GM21825 (cell line): ENCODE measurements around the gene RAX.
"Not testable (repeated sequence)": the region's sequence is repeated elsewhere in the genome, so short reads cannot be mapped to it uniquely, and the experiment has no call there.

Experiments
- ATAC-seq: cut with Tn5 transposase; IDR thresholded peaks from one replicate; pipeline ENCODE4 v1.9.1; 2021; ENCODE audit warnings: mild to moderate bottlenecking, moderate library complexity; ENCODE audit not compliant: unreplicated experiment

Gene RAX

DNA sequence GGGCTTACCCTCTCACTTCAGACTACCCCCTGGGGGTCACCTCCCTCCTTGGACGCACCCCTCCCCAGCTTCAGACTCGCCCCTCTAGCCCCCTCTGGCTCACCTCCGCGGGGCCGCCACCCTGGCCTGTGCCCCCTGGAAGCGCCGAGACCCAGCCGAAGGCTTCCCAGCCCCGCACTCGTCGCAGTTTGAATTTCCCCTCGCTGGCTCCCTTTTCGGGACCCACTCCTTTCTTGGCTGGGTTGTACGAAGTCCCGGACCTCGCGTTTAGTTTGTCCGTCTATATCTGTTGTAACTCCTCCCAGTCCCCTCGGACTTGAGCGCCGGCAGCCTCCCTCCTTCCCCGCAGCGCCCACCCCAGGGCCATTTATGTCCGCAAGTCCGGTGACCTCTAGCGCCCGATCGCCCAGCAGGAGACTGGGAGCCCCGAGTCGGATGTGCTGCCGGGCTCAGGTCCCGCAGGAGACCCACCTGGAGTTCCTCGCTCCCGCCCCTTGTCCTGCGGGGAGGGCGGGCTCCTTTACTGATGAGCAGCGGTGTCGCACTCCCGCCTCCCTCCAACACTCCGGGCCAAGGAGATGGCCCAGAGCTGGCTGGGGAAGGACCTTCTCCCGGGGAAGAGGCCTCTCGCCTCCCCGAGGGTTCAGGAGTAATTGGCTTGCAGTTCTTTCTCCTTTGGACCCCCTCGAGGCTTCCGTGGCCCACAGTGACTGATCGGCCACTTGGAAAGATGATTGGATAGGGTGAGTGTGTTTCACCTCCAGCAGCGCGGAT is 692 bp upstream of the RAX start:
- no peak for ATAC-seq

- ATAC-seq: no peak
These were observed 899 bp downstream of the RAX start for GRCh38 chr18:59272221-59272888.

DNA sequence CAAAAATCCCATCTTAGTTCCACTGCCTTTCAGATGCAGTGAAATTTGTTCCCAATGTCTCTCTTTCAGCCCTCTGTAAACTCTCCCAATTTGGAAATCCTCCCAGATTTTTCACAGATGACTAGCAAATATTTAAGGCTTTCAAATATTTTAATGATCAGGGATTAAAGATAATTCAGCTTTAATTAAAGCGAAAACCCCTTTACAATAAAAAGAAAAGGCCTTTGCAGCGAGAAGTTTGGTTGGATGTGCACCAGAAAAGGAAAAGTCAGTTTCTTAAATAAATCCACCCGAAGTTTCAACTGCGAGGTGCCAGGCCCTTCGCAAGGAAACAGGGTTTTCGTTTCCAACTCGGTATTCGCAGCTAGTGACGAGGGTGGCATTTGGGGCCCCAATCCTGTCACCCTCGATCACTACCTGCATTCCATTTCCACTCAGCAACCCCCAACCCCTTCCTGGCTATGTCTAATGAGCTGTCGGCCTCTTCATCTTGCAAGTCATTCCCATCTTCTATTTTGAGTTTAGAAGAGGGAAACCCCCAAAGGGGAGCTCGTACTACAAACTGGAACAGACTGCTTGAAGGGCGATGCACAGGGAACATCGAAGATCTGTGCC is 1.5 kb downstream of the RAX start:
- no peak for ATAC-seq

- ATAC-seq: no peak
These were observed 2.5 kb downstream of the RAX start for GRCh38 chr18:59270689-59271257.

DNA sequence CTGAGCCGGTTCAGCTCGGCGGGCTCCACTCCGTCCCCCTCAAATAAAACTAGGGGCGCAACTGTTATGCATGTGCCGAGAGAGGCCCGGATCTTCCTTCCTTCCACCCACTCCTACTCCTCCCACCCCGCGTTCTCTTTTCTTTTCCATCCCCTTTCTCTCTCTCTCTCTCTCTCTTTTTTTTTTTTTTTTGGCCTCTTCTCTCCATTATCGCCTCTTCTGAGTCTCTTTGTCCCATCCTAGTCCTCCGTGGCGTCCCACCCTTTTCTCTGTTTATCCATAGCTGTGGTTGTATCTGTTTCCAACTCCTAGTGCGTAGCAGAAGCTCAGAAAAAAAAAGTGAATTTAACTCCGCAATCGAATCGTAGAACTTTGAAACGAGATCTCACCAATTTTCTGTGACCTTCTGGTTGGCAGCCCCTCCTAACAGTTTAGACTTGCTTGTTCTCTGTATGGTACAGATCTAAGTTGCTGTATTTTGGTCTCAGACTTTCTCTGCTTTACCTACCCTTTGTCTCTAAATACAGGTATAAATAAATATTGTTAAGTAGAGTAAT is 3.6 kb downstream of the RAX start:
- ATAC-seq: no peak

DNA sequence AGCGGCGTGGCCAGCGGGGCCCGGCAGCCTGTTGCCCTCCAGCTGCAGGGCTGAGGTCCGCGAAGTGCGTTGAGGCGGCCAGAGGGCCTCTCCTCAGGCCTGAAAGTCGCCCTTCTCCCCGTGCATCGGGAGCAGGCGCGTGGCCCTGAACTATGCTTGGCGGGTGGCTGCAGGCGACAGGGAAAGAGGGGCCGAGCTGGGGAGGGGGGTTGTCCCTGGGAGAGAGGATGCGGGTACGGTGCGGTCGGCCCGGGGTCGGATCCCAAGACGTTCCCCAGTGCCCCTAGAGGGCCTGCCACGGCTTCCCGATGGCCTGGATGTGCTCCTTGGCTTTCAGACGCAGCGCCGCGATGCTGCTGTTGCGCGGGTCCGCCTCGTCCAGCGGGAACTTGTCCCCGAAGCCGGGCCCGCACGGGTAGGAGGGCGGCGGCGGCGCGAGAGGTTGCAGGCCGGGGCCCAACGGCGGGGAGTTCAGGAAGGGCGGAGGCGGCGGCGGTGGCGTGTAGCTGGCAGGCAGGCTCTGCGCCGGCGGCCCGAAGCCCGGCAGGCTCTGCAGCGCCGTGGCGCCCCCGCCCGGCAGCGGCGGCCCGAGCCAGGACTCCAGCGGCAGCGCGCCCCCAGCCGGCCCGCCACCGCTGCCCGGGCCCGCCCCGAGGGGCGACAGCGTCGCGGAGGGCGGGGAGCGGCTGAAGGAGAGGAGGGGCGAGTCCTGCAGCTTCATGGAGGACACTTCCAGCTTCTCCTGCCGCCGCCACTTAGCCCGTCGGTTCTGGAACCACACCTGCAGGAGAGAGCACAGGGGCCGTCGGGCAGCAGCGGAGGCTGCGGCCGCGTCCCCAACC is 4.3 kb downstream of the RAX start:
- ATAC-seq: peak; percentile 40

- ATAC-seq: no peak
These were observed 5.0 kb downstream of the RAX start for GRCh38 chr18:59268127-59268720.

DNA sequence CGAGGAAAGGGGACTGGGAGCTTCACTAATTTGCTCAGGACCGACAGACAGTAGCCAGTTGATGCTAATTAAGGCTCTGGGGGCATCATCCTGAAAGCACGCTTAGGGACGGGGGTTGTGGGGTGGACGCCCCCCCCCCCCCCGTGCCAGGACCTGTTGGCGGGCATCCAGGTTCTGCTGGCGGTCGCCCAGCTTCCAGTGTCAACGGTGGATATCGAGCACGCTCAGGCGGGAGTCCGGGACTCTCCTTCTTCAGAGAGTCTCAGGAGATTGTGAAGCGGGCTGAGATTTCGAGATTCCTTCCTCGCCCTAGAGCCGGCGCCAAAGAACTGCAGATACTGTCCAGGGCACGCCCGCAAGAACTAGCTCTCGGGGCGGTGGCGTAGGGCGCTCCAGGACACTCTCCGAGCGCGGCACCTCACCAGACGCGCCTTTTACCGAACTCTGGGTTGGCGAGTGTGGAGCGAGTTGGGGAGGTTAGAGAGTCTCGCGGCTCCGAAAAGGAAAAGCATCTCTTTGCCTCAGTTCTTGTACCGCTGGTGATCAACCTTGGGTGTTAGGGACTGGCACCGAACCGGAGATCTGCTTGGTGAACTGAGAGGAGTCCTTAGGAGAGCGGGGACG is 5.6 kb downstream of the RAX start:
- ATAC-seq: no peak

DNA sequence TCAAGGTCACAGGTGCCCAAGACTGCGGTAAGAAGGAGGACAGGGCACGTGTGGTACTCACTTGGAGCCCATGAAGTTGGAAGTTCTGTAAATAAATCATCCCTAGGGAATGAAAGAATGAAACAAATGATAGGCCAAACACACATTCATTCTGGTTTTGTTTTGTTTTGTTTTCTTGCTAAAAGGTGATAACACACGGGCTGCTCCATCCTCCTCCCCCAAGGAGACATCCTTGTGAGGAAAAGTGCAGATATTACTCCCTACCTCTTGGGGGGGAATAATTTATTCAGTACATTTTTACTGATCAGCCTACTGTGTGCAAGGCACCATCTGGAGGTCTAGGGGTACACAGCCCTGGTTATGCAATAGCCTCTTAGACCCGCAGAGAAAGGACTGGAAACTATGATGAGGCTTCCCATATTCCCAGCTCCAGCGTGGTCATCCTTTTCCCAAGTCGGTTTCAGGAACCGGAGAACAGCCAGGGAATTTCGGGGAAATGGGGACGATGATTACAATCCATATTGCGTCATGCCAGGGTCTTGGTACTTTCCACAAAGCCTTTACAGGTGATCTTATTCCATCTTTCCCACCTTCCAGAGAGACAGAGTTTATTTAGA is 6.3 kb downstream of the RAX start:
- no peak for ATAC-seq

DNA sequence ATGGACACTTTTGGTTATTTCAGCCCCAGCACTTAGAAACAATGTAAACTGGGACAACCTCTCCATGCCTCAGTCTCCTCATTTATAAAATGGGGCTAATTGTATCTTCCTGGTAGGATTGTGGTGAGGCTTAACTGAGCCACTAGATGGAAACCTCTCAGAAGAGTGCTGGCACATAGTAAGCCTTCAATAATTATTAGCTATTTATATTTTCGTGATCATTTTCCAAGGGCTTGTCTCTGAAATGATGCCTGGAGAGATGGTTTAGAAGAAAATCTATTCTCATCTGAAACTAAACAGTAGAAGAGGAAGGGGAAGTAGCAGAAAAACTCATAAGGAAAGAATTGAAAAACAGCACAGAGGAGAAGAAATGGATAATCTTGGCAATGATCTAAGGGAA is 6.8 kb downstream of the RAX start:
- ATAC-seq: no peak

GRCh38 chr18:59265974-59266369 is 7.3 kb downstream of the RAX start:
- ATAC-seq: no peak

DNA sequence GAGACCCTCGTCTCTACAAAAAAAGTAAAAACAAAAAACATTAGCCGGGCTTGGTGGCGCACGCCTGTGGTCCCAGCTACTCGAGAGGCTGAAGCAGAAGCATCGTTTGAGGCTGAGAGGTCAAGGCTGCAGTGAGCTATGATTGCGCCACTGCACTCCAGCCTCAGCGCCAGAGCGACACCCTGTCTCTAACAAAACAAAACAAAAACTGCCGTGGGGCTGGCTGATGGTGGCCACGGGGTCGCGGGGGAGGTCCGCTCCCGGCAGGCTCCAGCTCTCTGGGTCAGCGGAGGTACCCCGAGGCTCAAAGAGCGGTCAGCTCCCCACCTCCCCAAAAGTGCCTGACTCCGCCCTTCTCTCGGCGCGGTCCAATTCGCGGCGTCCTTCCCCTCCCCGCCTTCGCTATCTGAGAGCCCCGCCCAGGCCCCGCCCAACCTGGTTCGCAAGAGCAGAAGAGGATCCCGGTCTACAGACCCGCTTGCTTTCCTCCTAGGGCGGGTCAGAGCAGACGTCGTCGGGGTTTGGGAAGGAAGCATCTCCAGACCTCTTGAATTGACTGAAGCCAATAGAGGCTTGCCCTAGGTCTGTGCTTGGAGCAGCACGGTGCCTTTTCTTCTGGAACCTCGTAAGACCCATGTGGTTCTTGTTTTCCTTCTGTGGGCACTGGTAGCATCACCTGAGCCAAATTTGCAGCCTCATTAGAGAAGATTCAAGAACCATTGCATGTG is 7.8 kb downstream of the RAX start:
- no peak for ATAC-seq

DNA sequence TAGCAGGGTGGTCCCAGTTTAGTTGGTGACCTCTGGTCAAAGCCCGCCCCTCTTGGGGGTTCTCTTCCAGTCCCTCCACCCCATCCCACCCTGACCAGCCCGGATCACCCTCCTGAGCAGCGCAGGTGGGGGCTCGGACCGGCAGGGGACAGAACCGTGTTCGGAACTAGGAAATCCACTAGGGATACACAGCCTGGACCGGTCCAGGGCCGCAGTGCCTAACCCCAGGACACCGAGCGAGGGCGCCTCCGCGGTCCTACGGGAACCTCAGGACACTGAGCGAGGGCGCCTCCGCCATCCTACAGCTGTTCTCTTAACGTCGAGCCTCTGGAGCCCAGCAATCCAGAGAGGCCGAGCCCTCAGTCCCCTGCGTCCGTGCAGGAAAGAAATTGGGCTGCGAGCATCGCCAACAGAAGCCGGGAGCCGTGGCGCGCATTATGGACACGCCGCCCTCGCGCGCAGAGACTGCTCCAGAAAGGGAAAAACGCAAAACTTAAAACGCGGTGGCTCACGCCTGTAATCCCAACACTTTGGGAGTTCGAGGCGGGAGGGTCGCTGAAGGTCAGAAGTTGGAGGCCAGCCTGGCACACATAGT is 8.5 kb downstream of the RAX start:
- ATAC-seq: no peak

GRCh38 chr18:59264121-59264571 is 9.1 kb downstream of the RAX start:
- no peak for ATAC-seq

GRCh38 chr18:59263661-59264060 is 9.6 kb downstream of the RAX start:
- no peak for ATAC-seq

DNA sequence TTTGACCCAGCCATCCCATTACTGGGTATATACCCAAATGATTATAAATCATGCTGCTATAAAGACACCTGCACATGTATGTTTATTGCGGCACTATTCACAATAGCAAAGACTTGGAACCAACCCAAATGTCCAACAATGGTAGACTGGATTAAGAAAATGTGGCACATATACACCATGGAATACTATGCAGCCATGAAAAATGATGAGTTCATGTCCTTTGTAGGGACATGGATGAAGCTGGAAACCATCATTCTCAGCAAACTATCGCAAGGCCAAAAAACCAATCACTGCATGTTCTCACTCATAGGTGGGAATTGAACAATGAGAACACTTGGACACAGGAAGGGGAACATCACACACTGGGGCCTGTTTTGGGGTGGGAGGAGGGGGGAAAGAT is 11.0 kb downstream of the RAX start:
- ATAC-seq: not testable (repeated sequence)

- ATAC-seq: not testable (repeated sequence)
These were observed 11.4 kb downstream of the RAX start for GRCh38 chr18:59261842-59262241.

GRCh38 chr18:59255491-59255890 is 17.8 kb downstream of the RAX start:
- not testable (repeated sequence) for ATAC-seq
